Islet precursor cell (in vitro differentiated cells): ENCODE results near the gene PLCXD1.
"Not testable (repeated sequence)": the region's sequence is repeated elsewhere in the genome, so short reads cannot be mapped to it uniquely, and the experiment has no call there.

ENCODE experiments used
- DNase-seq: peaks from one replicate; pipeline ENCODE4 v3.0.0-alpha.2; 2018

PLCXD1 gene

DNA sequence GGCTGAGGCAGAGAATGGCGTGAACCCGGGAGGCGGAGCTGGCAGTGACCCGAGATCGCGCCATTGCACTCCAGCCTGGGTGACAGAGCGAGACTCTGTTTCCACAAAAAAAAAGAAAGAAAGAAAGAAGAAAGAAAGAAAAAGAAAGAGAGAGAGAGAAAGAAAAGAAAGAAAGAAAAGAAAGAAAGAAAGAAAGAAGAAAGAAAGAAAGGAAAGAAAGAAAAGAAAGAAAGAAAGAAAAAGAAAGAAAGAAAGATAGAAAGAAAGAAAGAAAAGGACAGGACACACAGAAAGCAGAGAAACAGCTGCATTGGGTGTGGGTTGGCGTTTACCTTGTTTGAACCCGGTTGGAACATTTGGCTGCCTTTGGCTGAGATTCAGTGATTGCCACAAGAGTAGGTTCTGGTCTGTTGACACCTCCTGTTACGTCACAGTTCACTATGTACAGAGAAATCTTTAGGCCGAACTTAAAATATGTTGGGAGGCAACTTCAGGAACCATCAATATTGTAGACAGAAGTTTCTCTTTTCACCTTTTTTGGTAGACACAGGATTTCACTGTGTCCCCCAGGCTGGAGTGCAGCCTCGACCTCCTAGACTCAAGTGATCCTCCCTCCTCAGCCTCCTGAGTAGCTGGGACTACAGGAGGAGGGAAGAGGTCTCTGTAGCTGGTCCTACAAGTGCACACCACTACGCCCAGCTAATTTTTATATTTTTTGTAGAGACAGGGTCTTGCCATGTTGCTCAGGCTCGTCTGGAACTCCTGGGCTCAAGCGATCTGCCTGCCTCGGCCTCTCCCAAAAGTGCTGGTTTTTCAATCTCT lies 16.3 kb upstream of the PLCXD1 start:
- no peak for DNase-seq

DNA sequence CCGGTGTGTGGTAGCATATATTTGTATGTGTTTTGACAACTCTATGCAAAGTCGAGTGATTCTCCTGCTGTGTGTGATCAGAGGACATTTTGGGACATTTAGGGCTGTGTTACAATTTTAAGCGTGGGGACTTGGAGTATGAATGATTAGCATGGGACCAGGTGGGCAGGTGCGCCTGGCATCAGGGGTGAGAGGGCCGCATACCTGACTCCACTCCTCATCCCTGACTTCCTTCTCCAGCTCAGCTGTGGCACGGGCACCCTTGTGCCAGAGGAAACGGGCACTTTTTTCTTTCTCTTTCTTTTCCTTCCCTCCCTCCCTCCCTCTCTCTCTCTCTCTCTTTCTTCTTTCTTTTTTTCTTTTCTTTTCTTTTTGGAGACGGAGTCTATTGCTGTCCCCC lies 15.7 kb upstream of the PLCXD1 start:
- no peak for DNase-seq

DNA sequence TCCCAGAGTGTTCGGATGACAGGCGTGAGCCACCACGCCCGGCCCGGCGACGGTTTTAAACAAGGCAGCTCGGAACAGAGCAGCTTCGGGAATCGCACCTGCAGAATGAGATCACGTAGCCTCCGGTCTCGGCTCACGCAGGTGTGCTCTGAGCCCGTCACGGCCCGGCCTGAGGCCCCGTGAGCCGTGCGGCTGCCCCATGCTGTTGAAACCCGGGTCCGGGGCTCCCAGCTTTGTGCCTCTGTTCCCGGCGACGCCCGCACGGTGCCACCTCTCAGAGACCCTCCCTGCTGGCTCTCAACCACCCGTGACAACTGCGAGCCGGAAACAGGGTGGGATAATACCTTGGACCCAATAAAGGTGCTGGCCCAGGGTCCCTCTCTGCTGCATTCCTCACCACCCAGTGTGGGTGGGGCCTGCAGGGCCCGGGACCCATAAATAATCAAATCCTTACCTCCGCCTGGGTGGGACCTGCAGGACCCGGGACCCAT lies 13.4 kb upstream of the PLCXD1 start:
- DNase-seq, result no peak

- no peak for DNase-seq
Measured at GRCh38 chrX:270848-271367, 10.3 kb upstream of the PLCXD1 start.

DNA sequence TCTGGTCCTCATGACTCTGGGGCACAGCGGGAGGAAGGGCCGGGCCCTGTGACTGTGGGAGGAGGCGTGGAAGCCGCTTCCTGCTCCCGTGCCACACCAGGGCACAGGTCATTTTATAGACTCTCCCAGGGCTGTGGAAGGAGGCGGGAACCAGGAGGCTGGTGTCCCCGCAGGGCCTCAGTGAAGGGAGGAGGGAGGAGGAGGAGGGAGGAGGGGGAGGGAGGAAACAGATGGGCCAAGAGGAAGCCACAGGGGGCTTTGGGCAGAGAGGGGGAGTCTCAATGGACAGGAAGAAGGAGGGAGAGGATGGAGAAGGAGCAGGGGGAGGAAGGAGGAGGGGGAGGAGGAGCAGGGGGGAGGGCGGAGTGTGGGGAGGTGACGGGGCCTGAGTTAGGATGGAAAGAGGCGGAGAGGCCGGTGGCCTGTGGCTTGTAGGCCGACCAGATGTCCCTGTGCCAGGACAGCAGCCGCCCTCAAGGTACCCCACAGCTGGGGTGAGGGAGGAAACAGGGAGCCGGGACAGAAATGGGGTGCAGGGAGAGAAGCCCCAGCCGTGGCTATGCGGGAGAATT lies 6.2 kb upstream of the PLCXD1 start:
- DNase-seq, result peak; percentile 68

DNA sequence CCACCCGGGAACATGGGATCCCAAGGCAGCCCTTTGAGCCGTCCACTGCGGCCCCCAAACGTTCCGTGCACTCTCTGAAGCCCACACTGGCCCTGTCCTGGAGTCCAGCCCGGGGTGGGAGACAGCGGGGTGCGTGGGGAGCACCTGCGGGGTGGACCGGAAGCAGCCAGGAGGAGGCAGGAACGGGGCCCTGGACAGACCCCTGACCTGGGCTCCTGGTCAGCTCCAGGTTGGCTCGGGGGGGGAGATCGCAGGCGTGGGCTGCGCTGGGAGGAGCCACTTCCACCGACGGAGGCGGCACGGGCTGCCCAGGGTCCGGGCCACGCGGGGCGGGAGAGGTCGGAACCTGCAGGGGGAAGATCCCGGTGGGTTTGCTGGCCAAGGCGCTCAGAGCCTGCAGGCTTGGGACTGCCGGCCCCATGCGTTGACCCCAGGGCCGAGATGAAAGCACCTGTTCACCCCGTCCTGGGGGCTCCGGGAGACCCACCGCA lies 5.7 kb upstream of the PLCXD1 start:
- DNase-seq, result peak; percentile 65

- DNase-seq, result peak; percentile 93
Measured at GRCh38 chrX:275967-276580, 5.1 kb upstream of the PLCXD1 start.

DNA sequence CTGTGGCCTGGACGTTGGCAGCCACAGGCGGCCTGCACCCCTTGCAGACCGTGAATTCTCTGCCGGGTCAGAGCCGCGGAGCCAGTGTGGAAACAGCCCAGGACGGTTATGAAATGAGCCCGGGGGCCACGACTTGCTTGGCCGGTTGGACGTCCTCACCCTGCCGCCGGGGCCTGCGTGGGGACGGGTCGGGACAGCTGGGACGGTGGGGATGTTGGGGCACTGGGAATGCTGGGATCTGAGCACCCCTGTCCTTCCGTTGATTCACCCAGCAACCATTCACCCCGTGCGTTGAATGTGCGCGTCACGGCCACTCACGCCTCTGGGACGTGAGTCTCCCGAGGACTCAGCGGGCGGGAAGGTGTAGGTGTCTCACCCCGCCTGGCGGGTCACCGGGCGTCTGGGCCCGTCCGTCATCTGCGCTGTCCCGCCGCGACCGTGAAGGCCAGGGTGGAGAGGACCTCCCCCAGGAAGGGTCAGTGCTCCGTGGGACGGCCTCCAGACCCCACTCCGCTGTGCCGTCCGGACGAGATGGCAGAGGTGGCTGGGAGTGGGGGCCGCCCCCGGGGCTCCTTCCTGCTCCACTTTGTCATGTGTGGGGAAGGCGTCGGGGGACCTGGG lies 4.5 kb upstream of the PLCXD1 start:
- DNase-seq, result peak; percentile 73

DNA sequence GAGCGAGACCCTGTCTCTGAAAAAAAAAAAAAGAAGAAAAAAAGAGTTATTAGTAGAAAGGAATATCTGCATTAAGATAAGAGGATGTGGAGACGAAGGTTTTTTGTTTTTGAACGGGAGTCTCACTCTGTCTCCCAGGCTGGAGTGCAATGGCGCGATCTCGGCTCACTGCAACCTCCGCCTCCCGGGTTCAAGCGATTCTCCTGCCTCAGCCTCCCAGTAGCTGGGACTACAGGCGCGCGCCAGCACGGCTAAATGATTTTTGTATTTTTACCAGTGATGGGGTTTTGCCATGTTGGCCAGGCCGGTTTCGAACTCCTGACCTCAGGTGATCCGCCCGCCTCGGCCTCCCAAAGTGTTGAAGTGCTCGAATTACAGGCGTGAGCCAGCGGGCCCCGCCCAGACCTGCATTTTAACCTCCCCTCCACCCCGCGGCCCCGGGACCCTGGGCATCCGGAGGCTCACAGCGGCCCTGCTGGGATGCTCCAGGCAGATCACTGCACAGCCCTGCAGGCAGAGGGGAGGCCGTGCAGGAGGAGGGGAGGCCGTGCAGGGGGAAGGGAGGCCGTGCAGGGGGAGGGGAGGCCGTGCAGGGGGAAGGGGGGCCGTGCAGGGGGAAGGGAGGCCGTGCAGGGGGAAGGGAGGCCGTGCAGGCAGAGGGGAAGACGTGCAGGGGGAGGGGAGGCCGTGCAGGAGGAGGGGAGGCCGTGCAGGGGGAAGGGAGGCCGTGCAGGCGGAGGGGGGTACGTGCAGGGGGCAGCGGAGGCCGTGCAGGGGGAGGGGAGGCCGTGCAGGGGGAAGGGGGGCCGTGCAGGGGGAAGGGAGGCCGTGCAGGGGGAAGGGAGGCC lies 1.2 kb upstream of the PLCXD1 start:
- not testable (repeated sequence) for DNase-seq

DNA sequence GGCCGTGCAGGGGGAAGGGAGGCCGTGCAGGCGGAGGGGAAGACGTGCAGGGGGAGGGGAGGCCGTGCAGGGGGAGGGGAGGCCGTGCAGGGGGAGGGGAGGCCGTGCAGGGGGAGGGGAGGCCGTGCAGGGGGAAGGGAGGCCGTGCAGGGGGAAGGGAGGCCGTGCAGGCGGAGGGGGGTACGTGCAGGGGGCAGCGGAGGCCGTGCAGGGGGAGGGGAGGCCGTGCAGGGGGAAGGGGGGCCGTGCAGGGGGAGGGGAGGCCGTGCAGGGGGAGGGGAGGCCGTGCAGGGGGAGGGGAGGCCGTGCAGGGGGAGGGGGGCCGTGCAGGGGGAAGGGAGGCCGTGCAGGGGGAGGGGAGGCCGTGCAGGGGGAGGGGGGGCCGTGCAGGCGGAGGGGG lies 459 bp upstream of the PLCXD1 start:
- not testable (repeated sequence) for DNase-seq

- DNase-seq, result not testable (repeated sequence)
Measured at GRCh38 chrX:282000-282681, 960 bp downstream of the PLCXD1 start.

- DNase-seq, result peak; percentile 96
Measured at GRCh38 chrX:283115-283845, 2.1 kb downstream of the PLCXD1 start.

- no peak for DNase-seq
Measured at GRCh38 chrX:285076-285677, 4.0 kb downstream of the PLCXD1 start.

GRCh38 chrX:287670-288069 lies 6.5 kb downstream of the PLCXD1 start:
- no peak for DNase-seq

DNA sequence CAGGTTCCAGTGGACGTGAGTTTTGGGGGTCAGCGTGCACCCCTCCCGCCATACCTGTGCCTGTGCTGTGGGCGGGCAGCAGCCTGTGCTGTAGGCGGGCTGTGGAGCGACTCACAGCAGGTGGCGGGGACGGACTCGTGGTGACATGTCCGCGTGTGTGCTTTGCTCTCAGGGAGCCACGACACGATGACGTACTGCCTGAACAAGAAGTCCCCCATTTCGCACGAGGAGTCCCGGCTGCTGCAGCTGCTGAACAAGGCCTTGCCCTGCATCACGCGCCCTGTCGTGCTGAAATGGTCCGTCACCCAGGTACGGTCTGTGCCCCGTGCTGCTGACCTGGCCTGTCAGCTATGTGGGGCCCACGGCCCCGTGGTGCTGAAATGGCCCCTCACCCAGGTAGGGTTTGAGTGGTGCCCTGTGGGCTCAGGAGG lies 7.4 kb downstream of the PLCXD1 start:
- DNase-seq, result no peak

DNA sequence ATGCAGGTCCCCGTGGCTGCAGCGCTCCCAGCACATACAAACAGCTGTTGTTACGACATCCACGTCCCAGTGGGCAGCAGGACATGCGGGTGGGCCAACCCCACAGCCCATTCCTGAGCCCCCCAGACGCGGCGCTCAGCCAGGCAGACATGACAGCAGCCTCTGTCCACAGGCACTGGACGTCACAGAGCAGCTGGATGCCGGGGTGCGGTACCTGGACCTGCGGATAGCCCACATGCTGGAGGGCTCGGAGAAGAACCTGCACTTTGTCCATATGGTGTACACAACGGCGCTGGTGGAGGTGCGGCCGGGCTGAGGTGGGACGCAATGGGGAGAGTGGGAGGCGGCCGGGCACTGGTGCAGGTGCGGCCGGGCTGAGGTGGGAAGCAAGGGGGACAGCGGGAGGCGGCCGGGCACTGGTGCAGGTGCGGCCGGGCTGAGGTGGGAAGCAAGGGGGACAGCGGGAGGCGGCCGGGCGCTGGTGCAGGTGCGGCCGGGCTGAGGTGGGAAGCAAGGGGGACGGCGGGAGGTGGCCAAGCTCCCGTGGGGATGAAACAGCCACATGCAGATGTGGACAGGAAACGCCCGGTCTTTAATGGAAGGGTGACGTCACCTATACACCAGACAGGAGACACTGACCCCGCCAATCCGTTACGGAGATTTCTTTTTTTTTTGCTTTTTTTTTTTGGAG lies 9.4 kb downstream of the PLCXD1 start:
- DNase-seq, result no peak

GRCh38 chrX:291411-291901 lies 10.3 kb downstream of the PLCXD1 start:
- DNase-seq, result no peak

GRCh38 chrX:292900-293897 lies 12.0 kb downstream of the PLCXD1 start:
- no peak for DNase-seq
